Erythroblast (primary cell): ENCODE results near the gene COA3.

Experiments used
- GATA1 ChIP-seq: IDR thresholded peaks from 2 replicates; pipeline ENCODE4 v1.6.1; 2011; ENCODE audit warnings: low read depth, mild to moderate bottlenecking, control low read depth, low read length, moderate library complexity
- POLR2A ChIP-seq: IDR thresholded peaks from 2 replicates; pipeline ENCODE4 v1.6.1; 2011; ENCODE audit warnings: mild to moderate bottlenecking, low read length

- no peak for TF ChIP-seq POLR2A
- no peak for TF ChIP-seq GATA1
Measured at GRCh38 chr17:42784811-42785592, 13.5 kb downstream of the COA3 start.
